HUES6 (cell line): ENCODE results near the gene PIM3.
A peak's percentile ranks its signal among the peaks of the same experiment; 100 is the strongest.

Source experiments
- H3K27ac ChIP-seq: 2 replicates; pipeline ENCODE4 v1.7.0; 2013; ENCODE audit warnings: low read depth, mild to moderate bottlenecking, low read length, inconsistent platforms
- H3K27me3 ChIP-seq: 2 replicates; pipeline ENCODE4 v1.6.1; 2013; ENCODE audit warnings: low read length; ENCODE audit not compliant: control insufficient read depth, insufficient read depth
- H3K36me3 ChIP-seq: 2 replicates; pipeline ENCODE4 v1.6.1; 2013; ENCODE audit warnings: low read length; ENCODE audit not compliant: control insufficient read depth, insufficient read depth
- H3K4me1 ChIP-seq: 2 replicates; pipeline ENCODE4 v1.6.1; 2013; ENCODE audit warnings: low read length; ENCODE audit not compliant: control insufficient read depth, insufficient read depth
- H3K4me3 ChIP-seq: 2 replicates; pipeline ENCODE4 v1.5.1; 2013; ENCODE audit warnings: low read depth, low read length
- H3K9ac ChIP-seq: one replicate; pipeline ENCODE4 v1.6.1; 2013; ENCODE audit warnings: mild to moderate bottlenecking, low read length
- H3K9me3 ChIP-seq: 2 replicates; pipeline ENCODE4 v1.6.1; 2013; ENCODE audit warnings: low read depth, low read length; ENCODE audit not compliant: control insufficient read depth, insufficient read depth

PIM3 gene

DNA sequence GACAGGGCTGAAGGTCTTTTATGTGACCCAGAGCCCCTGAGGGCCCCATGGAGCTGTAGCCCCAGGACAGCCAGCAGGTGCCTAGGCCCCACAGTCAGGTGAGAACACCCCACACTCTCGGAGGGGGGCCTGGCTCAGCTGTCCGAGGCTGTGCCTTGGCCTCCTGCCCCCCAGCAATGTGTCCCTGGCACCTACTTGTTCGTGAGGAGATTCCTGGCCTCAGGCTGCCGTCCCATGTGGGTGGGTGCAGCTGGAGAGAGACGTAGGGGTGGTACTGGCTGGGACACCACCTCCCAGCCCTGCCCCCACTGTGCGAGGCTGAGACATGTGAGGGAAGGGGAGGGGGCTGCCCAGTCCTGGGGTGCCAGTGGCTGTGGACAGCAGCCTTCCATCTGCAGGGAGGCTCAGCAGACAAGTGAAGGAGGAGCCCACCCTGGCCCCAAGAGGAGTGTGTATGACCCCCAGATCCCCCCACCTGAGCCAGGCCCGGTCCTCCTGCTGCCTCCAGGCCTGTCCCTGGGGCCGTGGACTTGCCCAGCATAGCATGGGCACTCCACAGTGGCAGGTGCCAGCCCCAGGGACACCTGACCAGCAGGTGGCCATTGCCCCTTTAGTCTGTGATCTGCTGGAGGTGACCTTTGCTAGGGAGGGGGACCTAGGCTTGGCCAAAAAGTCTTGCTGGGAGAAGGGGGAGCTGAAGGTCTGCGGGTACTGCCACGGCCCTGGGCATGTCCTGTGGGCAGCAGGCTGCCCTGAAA lies 35.0 kb downstream of the PIM3 start:
- Histone ChIP-seq H3K4me3 (no peak overlapping the region), H3K9ac (no peak overlapping the region), H3K36me3 (no peaks in the 10 kb centered on the region), H3K27ac (no peak overlapping the region), H3K4me1 (peaks cover 4% of the 10 kb centered on the region; the same call in 1 of the 2 replicates), H3K27me3 (peaks cover 9% of the 10 kb centered on the region), H3K9me3 (peaks cover 14% of the 10 kb centered on the region)

GRCh38 chr22:49996119-49996517 lies 35.5 kb downstream of the PIM3 start:
- Histone ChIP-seq H3K27me3 (peaks cover 15% of the 10 kb centered on the region), H3K9me3 (peaks cover 8% of the 10 kb centered on the region), H3K9ac (no peak overlapping the region), H3K36me3 (no peaks in the 10 kb centered on the region), H3K27ac (no peak overlapping the region), H3K4me3 (no peak overlapping the region), H3K4me1 (peaks cover 4% of the 10 kb centered on the region; the same call in 1 of the 2 replicates)

DNA sequence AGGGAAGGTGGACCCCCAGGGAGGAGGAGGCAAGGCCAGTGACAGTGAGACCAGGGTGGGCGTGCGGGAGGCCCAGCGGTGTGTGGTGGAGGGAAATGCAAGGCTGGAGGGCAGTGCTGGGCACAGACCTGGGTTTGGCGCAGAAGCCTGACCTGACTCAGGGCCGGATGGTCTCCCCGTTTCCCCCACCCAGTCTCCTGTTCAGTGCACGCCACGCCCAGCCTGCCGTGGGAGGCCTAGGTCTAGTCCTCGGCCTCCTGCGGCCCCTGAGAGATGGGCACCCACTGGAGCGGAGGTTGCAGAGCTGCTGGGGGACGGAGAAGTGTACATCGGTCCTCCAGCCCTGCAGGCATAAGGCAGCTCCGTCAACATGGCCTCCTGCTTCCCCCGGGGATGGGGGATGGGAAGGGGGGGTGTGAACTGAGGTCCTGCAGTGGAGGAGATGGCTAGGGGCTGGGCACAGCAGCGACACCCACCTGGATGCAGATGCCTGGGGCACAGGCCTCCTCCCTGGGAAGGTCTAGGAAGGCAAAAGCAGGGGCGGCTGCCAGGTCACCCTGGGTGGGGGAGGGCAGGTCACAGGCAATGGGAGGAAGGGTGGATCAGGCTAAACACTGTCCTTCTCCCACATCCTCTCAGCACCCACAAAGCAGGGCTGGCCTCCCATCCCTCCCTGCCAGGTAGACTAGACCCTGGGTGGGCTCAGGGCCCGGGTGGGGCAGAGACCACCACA lies 36.1 kb downstream of the PIM3 start:
- H3K4me1 ChIP-seq = peaks cover 4% of the 10 kb centered on the region; the same call in 1 of the 2 replicates
- no peaks in the 10 kb centered on the region for H3K36me3 ChIP-seq
- no peak overlapping the region for H3K27ac ChIP-seq
- H3K9ac ChIP-seq = no peak overlapping the region
- peaks cover 2% of the 10 kb centered on the region for H3K9me3 ChIP-seq
- peaks cover 21% of the 10 kb centered on the region for H3K27me3 ChIP-seq
- H3K4me3 ChIP-seq = no peak overlapping the region

DNA sequence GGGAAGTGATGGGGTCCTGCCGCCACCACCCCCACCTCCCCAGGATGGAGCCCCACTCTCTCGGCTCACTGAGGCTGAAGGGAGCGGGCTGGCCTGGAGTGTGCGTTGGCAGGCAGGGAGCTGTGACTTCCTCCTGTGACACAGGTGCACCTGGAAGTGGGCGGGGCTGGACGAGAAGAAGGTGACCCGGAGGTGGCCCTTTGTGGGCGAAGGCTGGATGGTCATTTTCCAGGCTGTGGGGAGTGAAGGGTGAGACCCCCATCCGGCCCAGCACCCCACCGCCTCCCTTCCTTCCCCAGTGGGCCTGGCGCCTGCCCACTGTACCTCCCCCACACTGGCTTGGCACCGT lies 36.7 kb downstream of the PIM3 start:
- no peak overlapping the region for H3K4me3 ChIP-seq
- peaks cover 4% of the 10 kb centered on the region; the same call in 1 of the 2 replicates for H3K4me1 ChIP-seq
- H3K27ac ChIP-seq = no peak overlapping the region
- no peaks in the 10 kb centered on the region for H3K9me3 ChIP-seq
- peaks cover 25% of the 10 kb centered on the region for H3K27me3 ChIP-seq
- no peak overlapping the region for H3K9ac ChIP-seq
- H3K36me3 ChIP-seq = no peaks in the 10 kb centered on the region

- Histone ChIP-seq H3K36me3 (no peaks in the 10 kb centered on the region), H3K4me1 (peaks cover 4% of the 10 kb centered on the region; the same call in 1 of the 2 replicates), H3K9ac (no peak overlapping the region), H3K4me3 (no peak overlapping the region), H3K27ac (no peak overlapping the region), H3K9me3 (no peaks in the 10 kb centered on the region), H3K27me3 (peaks cover 25% of the 10 kb centered on the region)
These were observed 37.6 kb downstream of the PIM3 start for GRCh38 chr22:49997932-49998717.

GRCh38 chr22:49998718-49999062 lies 38.1 kb downstream of the PIM3 start:
- H3K9me3 ChIP-seq = no peaks in the 10 kb centered on the region
- no peaks in the 10 kb centered on the region for H3K36me3 ChIP-seq
- peak overlapping the region; percentile 76; the same call in 1 of the 2 replicates for H3K4me3 ChIP-seq
- no peak overlapping the region for H3K27ac ChIP-seq
- H3K9ac ChIP-seq = no peak overlapping the region
- peaks cover 25% of the 10 kb centered on the region for H3K27me3 ChIP-seq
- H3K4me1 ChIP-seq = peaks cover 4% of the 10 kb centered on the region; the same call in 1 of the 2 replicates

DNA sequence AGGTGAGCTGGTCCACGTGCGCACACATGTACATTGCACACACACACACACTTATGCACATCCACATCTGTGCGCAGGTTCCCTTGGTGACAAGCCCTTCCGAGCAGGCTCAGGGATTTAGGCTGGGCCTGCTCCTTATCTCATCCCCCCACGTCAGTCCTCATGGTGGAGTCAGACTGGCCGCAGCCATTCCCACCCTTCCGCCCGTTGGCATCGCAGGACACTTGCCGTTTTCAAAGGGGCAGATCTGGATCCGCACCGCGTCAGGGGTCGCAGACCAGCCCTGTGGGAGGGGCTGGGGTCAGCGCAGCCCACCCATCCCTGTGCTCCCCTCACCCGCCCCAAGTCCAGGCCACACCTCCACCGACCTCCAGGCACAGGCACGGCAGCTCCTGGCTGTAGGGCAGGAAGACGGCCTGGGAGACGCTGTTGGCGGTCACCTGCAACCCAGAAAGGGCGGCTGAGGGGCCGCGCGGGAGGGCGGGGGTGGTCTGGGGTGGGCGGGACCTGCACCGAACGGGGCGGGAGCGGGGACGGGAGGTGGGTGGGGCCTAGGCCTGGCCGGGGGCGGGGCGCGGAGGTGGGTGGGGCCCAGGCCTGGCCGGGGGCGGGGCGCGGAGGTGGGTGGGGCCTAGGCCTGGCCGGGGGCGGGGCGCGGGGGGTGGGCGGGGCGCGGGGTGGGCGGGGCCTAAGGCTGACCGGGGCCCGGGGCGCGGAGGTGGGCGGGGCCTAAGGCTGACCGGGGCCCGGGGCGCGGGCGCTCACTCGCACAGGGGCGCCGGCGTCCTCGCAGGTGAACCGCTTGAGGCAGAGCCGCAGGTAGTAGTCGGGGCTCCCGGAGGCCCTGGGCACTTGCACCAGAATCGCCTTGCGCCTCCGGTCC lies 38.7 kb downstream of the PIM3 start:
- no peak overlapping the region for H3K27ac ChIP-seq
- peak overlapping the region; percentile 76 for H3K4me3 ChIP-seq
- H3K27me3 ChIP-seq = peaks cover 25% of the 10 kb centered on the region
- H3K36me3 ChIP-seq = no peaks in the 10 kb centered on the region
- H3K4me1 ChIP-seq = peaks cover 4% of the 10 kb centered on the region; the same call in 1 of the 2 replicates
- no peaks in the 10 kb centered on the region for H3K9me3 ChIP-seq
- H3K9ac ChIP-seq = no peak overlapping the region

DNA sequence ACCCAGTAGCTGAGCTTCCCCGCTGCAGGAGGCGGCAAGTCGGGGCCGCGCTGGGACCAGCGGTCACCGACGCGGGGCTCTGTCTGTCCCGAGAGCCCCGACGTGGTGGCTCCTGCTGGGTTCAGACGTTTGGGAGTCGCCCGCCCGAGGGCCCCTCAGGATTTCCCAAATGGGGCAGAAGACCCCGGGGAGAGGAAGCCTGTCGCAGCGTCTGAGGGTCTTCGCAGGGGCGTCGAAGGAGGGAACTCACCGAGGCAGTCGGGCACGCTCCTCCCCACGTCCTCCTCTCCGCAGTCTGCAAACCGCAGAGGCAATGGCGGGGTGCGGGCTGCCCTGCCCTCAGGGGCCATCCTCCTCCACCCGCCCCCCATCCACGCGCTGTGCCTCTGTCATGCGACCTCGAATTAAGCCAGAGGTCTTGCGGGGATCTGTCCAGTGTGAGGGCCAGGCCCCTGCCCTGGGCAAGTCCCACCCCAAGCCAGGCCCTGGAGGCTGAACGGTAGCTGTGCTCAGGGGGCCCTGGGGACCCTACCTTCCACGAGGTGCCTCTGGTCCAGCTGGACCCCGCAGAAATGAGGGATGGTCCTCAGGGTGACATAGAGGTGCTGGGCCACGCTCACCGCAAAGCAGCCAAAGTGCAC lies 39.5 kb downstream of the PIM3 start:
- peaks cover 25% of the 10 kb centered on the region for H3K27me3 ChIP-seq
- no peaks in the 10 kb centered on the region for H3K36me3 ChIP-seq
- no peaks in the 10 kb centered on the region for H3K9me3 ChIP-seq
- H3K9ac ChIP-seq = no peak overlapping the region
- peak overlapping the region; percentile 67 for H3K4me3 ChIP-seq
- no peak overlapping the region for H3K27ac ChIP-seq
- peaks cover 4% of the 10 kb centered on the region; the same call in 1 of the 2 replicates for H3K4me1 ChIP-seq

- Histone ChIP-seq H3K27ac (no peak overlapping the region), H3K36me3 (no peaks in the 10 kb centered on the region), H3K9me3 (no peaks in the 10 kb centered on the region), H3K9ac (no peak overlapping the region), H3K4me1 (peaks cover 4% of the 10 kb centered on the region; the same call in 1 of the 2 replicates), H3K27me3 (peaks cover 25% of the 10 kb centered on the region), H3K4me3 (no peak overlapping the region)
These were observed 40.2 kb downstream of the PIM3 start for GRCh38 chr22:50000587-50001387.
